GM19395 (cell line): ENCODE data around the gene C8G.

ENCODE experiments used
- ATAC-seq: cut with Tn5 transposase; IDR thresholded peaks from one replicate; pipeline ENCODE4 v1.9.1; 2021; ENCODE audit warnings: mild to moderate bottlenecking, moderate library complexity; ENCODE audit not compliant: unreplicated experiment

The C8G gene

GRCh38 chr9:136920069-136920468 is 25.0 kb upstream of the C8G start:
- no peak for ATAC-seq

DNA sequence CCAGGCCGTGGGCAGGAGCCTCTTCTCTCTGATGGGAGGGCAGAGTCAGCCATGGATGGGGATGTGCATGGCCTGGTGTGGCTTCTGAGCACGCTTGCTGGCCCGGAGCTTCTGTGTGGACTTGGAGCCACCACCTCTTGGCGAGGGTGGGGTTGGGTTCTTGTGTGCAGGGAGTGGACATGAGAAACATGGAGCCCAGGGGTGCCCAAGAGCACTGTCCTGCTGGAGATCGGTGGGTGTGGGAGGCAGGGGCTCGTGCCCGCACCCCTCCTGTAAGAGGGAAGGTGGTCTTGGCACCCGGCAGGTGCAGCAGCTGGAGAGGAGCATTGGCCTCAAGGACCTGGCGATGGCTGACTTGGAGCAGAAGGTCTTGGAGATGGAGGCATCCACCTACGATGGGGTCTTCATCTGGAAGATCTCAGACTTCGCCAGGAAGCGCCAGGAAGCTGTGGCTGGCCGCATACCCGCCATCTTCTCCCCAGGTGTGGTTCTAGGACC is 24.3 kb upstream of the C8G start:
- ATAC-seq = no peak

DNA sequence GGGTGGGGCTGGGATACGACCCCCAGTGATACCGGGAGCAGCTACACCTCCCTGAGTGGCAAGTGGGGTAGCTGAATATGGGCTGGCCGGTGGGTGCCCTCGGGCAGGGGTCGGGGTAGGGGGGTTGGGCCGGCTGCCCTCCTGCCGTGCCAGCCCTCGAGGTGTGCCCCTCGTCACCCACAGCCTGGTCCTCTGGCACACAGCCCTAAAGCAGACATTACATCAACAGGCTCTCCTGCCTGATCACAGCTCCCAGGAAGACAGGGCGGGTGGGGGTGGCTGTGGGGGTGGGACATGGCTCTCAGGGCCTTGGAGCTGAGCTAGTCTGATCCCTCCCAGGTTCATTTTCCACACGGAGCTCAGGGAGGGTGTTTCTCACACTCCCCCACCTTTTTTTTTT is 23.7 kb upstream of the C8G start:
- ATAC-seq = no peak

DNA sequence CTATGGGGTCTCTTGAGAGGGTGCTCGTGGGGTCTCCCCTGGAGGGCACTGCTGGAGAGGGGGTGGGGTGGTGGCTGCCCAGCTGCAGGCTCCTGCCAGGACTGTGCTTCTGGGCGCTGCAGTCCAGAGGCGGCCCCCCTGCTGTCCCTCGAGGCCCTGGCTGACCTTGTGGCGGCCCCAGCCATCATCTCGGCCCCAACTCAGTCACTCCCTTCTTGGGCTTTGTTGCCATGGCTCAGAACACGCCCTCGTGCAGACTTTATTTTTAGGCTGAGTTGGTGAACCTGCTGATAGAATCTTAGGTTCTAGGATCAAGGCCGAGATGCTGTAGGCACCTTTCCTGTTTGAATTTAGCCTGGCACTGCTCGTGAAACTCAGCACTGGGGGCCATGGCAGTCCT is 23.3 kb upstream of the C8G start:
- no peak for ATAC-seq

GRCh38 chr9:136922540-136922939 is 22.5 kb upstream of the C8G start:
- no peak for ATAC-seq

DNA sequence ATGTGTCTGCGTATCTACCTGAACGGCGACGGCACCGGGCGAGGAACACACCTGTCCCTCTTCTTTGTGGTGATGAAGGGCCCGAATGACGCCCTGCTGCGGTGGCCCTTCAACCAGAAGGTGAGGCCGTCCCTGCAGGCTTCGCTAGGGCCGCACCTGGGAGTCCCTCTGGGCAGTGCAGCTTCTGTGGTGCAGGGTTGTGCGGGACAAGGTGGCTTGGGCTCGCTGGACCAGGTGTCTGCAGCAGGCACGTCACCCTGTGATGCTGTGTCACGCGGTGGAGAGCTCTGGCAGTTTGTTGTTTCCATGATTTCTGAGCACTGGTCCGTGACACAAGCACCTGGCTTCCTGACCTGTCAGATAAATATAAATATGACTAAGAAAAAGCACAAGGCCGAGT is 21.2 kb upstream of the C8G start:
- ATAC-seq = no peak

DNA sequence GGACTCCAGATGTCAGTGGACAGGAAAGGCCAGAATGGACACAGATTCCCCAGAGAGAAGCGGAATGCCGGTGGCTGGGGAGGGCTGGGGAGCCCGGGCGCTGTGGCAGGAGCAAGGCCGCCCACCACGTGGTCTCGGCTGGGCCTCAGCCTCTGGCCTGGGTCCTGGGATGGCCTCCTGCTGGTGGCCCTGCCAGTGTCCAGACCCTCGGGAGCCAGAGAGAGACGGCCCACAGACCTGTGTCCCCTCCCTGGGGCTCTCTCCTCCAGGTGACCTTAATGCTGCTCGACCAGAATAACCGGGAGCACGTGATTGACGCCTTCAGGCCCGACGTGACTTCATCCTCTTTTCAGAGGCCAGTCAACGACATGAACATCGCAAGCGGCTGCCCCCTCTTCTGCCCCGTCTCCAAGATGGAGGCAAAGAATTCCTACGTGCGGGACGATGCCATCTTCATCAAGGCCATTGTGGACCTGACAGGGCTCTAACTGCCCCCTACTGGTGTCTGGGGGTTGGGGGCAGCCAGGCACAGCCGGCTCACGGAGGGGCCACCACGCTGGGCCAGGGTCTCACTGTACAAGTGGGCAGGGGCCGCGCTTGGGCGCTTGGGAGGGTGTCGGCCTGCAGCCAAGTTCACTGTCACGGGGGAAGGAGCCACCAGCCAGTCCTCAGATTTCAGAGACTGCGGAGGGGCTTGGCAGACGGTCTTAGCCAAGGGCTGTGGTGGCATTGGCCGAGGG is 19.5 kb upstream of the C8G start:
- ATAC-seq = no peak

GRCh38 chr9:136926154-136926704 is 18.8 kb upstream of the C8G start:
- ATAC-seq = no peak

GRCh38 chr9:136926749-136927148 is 18.3 kb upstream of the C8G start:
- no peak for ATAC-seq

DNA sequence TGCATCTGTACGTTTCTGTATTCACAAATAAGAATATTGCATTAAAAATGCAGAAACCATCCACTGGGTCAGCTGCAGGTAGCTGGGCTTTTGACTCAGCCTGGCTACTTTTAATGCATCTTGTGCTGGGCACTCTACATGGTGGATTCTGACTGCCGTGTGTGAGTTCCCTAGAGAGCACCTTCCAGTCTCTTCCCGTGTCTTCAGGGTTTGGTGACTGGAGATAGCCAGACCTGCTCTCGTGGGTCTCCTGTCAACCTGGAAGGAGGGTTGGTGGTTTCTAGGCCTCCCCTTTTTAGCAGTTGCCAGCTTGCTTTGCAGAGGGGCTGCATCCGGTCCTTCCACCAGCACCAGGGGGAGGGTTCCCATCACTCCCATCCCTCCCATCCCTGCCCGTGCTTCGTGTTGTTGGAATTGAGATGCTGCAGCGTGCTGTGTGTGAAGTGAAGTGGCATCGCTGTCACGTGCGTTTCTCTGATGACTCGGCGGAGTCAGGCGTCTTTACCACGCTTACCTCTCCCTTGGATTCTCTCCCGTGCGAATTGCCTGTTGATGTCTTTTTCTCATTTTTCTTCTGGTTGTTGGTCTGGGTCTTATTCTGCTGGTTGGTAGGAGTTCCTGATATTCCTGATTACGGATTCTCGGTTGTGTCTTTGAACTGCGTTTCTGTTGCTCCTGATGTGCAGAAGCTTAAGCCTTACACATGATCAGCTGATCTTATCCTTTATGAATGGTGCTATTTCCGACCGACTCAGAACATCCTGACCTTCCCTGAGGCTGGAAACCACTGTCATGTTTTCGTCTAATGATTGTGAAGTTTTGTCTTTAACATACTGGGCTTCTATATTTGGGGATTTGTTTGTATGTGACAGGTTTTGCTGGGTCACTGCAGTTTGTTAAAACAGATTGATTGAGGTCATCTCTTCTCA is 17.4 kb upstream of the C8G start:
- ATAC-seq = no peak

- ATAC-seq = no peak
Observed at GRCh38 chr9:136928591-136928990, 16.5 kb upstream of the C8G start.

GRCh38 chr9:136930014-136930413 is 15.0 kb upstream of the C8G start:
- no peak for ATAC-seq

DNA sequence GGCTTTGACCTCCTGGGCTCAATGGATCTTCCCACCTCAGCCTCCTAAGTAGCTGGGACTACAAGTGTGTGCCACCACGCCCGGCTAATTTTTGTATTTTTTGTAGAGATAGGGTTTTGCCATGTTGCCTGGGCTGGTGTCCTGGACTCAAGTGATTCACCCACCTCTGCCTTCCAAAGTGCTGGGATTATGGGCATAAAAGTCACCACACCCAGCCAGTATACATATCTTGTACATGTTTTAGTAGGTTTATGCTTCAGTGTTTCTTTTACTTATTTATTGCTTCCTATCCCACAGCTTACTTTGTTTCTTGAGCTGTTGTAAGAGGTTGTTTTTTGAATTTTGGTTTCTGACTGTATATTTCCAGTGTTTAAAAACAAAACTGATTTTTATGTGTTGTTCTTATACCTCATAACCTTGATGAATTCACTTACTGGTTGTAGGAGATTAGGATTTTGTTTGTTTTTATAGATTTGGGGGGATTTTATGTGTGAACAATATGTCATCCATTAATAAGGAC is 13.4 kb upstream of the C8G start:
- ATAC-seq = no peak

- ATAC-seq = no peak
Observed at GRCh38 chr9:136934277-136934676, 10.8 kb upstream of the C8G start.

- no peak for ATAC-seq
Observed at GRCh38 chr9:136935651-136936050, 9.4 kb upstream of the C8G start.

DNA sequence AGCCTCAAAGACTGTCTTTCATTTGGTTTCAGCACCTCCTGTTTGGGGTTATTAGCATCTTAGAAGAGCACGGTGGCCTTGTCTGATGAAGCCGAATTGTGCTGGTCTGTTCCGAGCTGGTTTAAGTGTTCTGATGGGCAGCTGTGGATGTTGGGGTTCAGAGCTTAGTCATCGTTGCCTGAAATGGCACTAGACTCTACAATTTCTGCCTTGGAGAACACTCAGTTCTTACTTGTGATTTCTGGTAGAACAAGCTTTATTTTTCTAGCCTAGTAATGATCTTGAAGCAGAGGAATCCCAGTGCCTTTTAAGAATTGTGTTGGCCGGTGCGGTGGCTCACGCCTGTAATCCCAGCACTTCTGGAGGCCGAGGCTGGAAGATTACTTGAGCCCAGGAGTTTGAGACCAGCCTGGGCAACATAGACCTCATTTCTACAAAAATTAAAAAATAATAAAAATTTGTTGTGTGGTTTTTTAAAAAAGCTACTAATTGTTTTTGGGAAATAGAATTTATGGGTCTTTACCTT is 8.3 kb upstream of the C8G start:
- no peak for ATAC-seq

GRCh38 chr9:136937186-136938001 is 7.6 kb upstream of the C8G start:
- no peak for ATAC-seq

GRCh38 chr9:136939431-136939995 is 5.5 kb upstream of the C8G start:
- ATAC-seq = no peak

DNA sequence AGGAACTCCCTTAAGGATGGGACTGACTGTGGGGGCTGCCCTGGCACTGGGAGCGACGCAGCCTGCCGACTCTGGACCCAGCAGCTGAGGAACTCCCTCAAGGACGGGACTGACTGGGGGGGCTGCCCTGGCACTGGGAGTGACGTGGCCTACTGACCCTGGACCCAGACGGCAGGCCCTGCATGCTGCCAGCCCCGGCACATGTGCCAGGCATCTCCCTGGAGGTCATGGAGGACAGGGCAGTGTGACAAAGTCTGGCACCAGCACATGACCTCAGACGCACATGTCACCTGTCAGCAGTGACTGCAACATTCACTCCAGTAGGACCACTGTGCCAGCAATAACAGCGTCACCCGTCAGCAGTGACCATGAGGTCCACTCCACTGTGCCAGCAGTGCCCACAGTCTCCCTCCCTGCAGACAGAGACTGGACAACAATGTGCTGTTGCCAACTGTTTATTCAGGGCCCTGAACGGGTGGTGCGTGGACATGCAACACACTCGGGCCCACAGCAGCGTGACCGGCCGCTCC is 5.0 kb upstream of the C8G start:
- ATAC-seq = no peak
